HG03103 (cell line): ENCODE results near the gene OGDHL.
"Not testable (repeated sequence)": the region's sequence is repeated elsewhere in the genome, so short reads cannot be mapped to it uniquely, and the experiment has no call there.

ENCODE experiments used
- ATAC-seq: cut with Tn5 transposase; IDR thresholded peaks from one replicate; pipeline ENCODE4 v1.9.1; 2021; ENCODE audit warnings: low read depth; ENCODE audit not compliant: unreplicated experiment

OGDHL gene

GRCh38 chr10:49741108-49741995 lies 20.8 kb downstream of the OGDHL start:
- no peak for ATAC-seq

GRCh38 chr10:49740346-49741107 lies 21.6 kb downstream of the OGDHL start:
- no peak for ATAC-seq

- no peak for ATAC-seq
These were observed 22.7 kb downstream of the OGDHL start for GRCh38 chr10:49739426-49739825.

- no peak for ATAC-seq
These were observed 23.3 kb downstream of the OGDHL start for GRCh38 chr10:49738616-49739360.

GRCh38 chr10:49737474-49738201 lies 24.5 kb downstream of the OGDHL start:
- ATAC-seq: no peak

GRCh38 chr10:49736564-49737113 lies 25.5 kb downstream of the OGDHL start:
- ATAC-seq: no peak

- ATAC-seq: no peak
These were observed 26.1 kb downstream of the OGDHL start for GRCh38 chr10:49735848-49736563.

GRCh38 chr10:49735161-49735560 lies 27.0 kb downstream of the OGDHL start:
- no peak for ATAC-seq

GRCh38 chr10:49734676-49735075 lies 27.4 kb downstream of the OGDHL start:
- no peak for ATAC-seq

- no peak for ATAC-seq
These were observed 28.3 kb downstream of the OGDHL start for GRCh38 chr10:49733866-49734265.

GRCh38 chr10:49726593-49726992 lies 35.5 kb downstream of the OGDHL start:
- no peak for ATAC-seq

GRCh38 chr10:49715157-49715556 lies 47.0 kb downstream of the OGDHL start:
- not testable (repeated sequence) for ATAC-seq

GRCh38 chr10:49713266-49713665 lies 48.9 kb downstream of the OGDHL start:
- ATAC-seq: no peak

GRCh38 chr10:49711481-49711880 lies 50.6 kb downstream of the OGDHL start:
- no peak for ATAC-seq

- ATAC-seq: no peak
These were observed 51.2 kb downstream of the OGDHL start for GRCh38 chr10:49710966-49711365.

GRCh38 chr10:49709934-49710333 lies 52.2 kb downstream of the OGDHL start:
- ATAC-seq: no peak

GRCh38 chr10:49707585-49707984 lies 54.5 kb downstream of the OGDHL start:
- ATAC-seq: no peak

GRCh38 chr10:49700997-49701396 lies 61.1 kb downstream of the OGDHL start:
- no peak for ATAC-seq

GRCh38 chr10:49700211-49700610 lies 61.9 kb downstream of the OGDHL start:
- ATAC-seq: no peak
